ENCODE measurements around the gene USP7.
"Not testable (repeated sequence)": the region's sequence is repeated elsewhere in the genome, so short reads cannot be mapped to it uniquely, and the experiment has no call there.

The USP7 gene

DNA sequence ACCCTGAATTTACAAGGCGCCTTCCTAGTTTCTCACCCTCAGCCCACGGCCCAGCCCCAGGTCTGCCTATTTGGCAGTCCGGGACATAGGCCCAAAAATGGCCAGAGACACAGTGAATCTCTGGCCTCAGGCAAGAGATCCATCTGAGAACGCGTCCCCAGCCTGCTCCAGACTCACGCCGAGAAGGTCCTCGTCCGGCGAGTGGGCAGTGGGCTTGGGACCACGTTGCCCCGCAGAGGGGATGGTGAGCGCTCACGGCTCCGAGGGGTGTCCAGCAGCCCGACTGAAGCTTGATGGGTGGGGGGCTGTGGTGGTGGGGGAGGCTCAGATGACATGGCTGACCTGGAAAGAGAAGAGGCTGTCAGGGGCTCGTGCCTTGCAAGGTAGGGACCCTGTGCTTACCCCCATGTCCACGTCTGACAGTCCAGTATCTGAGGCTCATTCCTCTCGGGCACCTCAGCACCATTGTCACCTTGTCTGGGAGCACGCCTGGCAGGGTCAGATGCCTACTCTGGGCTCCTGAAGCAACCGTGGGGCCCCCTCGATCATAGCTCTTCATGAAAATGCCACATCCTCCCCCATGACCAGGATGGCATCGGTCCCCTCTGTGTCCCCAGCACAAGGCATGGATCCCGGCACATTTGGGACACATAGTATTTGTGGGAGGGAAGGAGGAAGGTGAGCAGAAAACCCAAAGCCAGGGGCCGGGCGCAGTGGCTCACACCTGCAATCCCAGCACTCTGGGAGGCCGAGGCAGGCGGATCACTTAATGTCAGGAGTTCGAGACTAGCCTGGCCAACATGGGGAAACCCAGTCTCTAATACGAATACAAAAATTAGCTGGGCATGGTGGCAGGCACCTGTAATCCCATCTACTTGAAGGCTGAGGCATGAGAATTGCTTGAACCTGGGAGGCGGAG, 104.5 kb downstream of the USP7 start:
- DNase-seq, result no peak

DNA sequence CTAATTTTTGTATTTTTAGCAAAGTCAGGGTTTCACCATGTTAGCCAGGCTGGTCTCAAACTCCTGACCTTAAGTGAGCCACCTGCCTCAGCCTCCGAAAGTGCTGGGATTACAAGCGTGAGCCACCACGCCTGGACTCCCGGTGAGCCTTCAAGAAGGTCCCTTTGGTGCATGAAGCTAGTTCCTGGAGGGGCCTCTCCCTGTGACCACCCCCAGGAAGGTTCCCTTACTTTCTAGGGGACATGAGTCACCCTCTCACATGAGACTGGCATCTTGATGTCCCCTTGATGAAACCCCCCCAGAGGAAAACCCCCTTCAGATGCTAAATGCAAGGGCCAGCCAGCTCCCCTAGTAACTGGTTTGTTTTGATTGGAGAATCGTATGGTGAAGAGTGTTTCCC, 107.7 kb downstream of the USP7 start:
- no peak for DNase-seq

DNA sequence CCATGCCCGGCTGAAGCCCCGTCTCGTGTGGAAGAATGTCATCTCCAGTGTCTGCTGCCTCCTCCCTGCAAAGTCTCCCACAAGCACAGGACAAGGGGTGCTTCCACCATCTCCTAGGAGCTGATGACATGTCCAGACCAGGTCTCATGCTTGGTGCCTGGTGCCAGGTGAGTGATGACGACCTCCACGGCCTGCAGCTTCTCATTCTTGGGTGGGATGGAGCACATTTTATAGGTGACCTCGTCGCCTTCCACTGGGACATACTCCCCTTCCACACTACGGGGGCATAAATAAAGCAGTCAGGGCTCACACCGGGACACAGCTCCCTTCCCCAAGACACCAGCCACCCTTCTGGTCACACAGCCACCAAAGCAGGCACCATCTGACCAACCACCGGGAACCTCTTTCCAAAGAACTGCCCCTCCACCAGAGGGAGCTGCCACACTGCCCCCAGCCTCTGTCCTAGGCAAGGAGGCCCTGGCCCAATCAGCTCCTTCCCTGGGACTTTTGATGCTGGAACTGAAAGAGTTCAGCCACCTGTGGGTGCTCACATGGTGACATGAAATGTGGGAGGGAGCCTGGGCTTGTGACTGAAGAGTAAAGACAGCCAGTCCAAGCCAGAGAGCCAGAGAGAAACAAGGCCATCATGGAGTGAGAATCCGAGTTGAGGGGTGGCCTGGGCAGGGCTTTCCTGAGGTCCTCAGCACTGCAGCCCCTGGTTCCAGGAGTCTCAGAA, 108.5 kb downstream of the USP7 start:
- no peak for DNase-seq

- no peak for DNase-seq
Measured at GRCh38 chr16:8854298-8854948, 109.3 kb downstream of the USP7 start.

GRCh38 chr16:8853611-8854010, 110.1 kb downstream of the USP7 start:
- no peak for DNase-seq

DNA sequence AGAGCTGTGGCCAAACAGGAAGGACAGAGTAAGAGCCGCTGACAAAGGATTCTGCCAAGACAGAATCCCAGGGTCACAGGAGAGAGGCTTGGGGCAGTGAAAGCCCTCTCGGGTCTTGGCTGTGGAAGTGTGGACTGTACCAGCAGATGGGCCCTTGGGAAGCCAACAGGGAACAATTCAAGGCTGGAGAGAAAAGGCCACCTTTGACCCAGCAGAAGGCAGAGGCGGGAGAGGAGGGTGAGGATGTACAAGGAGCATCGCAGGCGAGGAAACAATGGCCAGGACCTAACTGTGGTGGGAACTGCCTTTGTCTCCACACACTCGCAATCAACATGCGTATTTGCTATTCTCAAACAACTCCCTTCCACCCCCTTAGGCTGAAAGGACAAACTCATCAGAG, 110.6 kb downstream of the USP7 start:
- DNase-seq, result no peak

- DNase-seq, result no peak
Measured at GRCh38 chr16:8852534-8852933, 111.2 kb downstream of the USP7 start.

- DNase-seq, result no peak
Measured at GRCh38 chr16:8851761-8852403, 111.8 kb downstream of the USP7 start.

GRCh38 chr16:8850279-8850885, 113.3 kb downstream of the USP7 start:
- DNase-seq, result no peak

- no peak for DNase-seq
Measured at GRCh38 chr16:8849411-8850011, 114.2 kb downstream of the USP7 start.

- no peak for DNase-seq
Measured at GRCh38 chr16:8848939-8849391, 114.7 kb downstream of the USP7 start.

- no peak for DNase-seq
Measured at GRCh38 chr16:8848231-8848938, 115.3 kb downstream of the USP7 start.

GRCh38 chr16:8847623-8848022, 116.1 kb downstream of the USP7 start:
- DNase-seq, result no peak

- DNase-seq, result no peak
Measured at GRCh38 chr16:8847145-8847544, 116.6 kb downstream of the USP7 start.

DNA sequence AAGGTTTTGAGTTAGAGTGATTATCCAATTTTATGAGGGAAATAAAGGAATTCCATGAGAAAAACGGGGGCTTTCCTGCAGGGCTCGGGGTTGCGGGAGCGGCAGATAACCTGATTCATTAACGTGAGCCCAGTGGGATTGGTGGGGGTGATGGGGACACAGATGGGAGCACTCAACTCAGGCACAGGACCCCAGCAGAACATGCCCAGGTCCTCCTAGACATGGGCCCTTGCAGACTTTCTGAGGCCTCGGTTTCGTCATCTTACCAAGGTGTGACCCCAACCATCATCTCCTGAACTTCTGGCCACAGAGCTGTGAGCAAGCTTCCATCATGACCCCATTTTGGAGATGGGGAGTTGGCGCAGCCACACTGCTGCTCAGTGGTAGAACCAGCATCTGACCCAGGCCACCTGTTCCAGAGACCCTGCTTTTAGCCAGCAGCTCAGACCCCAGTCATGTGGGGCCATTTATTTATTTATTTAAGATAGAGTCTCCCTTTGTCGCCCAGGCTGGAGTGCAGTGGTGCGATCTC, 117.2 kb downstream of the USP7 start:
- no peak for DNase-seq

DNA sequence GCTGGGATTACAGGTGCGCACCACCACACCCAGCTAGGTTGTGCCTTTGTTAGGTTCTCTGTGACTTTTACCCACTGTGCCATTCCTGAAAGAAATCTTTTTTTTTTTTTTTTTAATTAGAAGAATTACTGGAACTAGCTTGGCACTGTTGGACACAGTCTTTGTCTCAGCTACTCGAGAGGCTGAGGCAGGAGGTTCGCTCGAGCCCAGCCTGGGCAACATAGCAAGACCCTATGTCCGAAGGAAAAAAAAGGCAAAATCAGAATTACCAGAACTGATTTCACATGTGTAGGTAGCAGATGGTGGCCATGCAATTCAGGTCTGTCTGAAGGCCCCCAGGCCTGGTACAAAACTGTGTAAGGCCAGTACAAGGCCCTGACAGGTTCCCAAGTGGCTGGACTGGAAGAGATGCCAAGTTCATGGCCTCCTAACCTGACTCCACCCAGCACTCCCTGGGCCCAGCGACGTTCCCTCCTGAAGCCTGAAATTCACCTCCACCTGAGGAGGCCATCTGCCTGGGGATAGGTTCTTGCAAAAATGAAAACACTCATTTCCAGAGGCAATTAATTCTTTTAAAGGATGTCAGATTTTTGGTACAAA, 117.9 kb downstream of the USP7 start:
- DNase-seq, result no peak

- not testable (repeated sequence) for DNase-seq
Measured at GRCh38 chr16:8843296-8843695, 120.4 kb downstream of the USP7 start.
